ENCODE results near the gene LRRC8D. TPM values are rescaled to one million over a fixed set of nuclear protein-coding genes. Genes with fewer than 3 reads are reported as not detected.

LRRC8D gene
- total RNA-seq, 1 experiment from 2014 or later: 19.6 TPM

DNA sequence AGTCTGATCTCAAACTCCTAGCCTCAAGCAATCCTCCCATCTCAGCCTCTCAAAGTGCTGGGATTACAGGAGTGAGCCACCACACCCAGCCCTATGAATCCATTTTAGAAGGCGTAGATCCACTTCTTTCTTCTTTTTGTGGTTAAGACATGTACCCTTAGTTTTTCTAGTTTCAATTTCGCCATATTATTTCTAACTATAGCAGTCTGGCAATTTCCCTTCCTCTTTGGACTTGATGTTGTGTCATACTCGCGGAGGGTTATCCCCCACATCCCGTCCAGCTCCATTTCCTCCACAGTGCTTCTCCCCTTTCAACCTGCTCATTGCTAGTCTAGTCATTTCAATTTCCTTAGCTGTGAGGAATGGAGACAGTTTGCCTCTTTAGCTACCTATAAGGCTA, 5.2 kb upstream of the LRRC8D start:
- Histone ChIP-seq H3K9me3 (ENCODE audit: low read length) (no peaks in the 10 kb centered on the region), H3K36me3 (ENCODE audit: low read depth, low read length) (no peaks in the 10 kb centered on the region), H4K20me1 (ENCODE audit: low read length) (no peaks in the 10 kb centered on the region), H3F3A (ENCODE audit: low read length, unreplicated experiment) (no peaks in the 10 kb centered on the region), H3K27me3 (ENCODE audit: low read length) (no peaks in the 10 kb centered on the region), H3K79me2 (ENCODE audit: low read length) (no peaks in the 10 kb centered on the region), H3K4me1 (ENCODE audit: insufficient read depth, low read length) (peaks cover 7% of the 10 kb centered on the region; the same call in 1 of the 2 replicates), H3K9me2 (replicated peaks; ENCODE audit: low read length) (no peaks in the 10 kb centered on the region), H3K4me3 (ENCODE audit: low read length) (no peak overlapping the region), H3K27ac (ENCODE audit: low read length) (no peak overlapping the region), H3K9ac (ENCODE audit: low read length) (no peak overlapping the region), H2AFZ (ENCODE audit: low read length) (no peak overlapping the region), H3K4me2 (ENCODE audit: low read length) (no peak overlapping the region)
- DNase-seq (no peak), ATAC-seq (no peak)
- intact Hi-C loops (cut with micrococcal nuclease): no loop called here
- ChIA-PET CTCF (no interaction called here), POLR2A (ENCODE audit: unreplicated experiment) (no interaction called here)
- no TSS peak for BruUV-seq (replicated peaks)
- TF ChIP-seq, protein P1, sequence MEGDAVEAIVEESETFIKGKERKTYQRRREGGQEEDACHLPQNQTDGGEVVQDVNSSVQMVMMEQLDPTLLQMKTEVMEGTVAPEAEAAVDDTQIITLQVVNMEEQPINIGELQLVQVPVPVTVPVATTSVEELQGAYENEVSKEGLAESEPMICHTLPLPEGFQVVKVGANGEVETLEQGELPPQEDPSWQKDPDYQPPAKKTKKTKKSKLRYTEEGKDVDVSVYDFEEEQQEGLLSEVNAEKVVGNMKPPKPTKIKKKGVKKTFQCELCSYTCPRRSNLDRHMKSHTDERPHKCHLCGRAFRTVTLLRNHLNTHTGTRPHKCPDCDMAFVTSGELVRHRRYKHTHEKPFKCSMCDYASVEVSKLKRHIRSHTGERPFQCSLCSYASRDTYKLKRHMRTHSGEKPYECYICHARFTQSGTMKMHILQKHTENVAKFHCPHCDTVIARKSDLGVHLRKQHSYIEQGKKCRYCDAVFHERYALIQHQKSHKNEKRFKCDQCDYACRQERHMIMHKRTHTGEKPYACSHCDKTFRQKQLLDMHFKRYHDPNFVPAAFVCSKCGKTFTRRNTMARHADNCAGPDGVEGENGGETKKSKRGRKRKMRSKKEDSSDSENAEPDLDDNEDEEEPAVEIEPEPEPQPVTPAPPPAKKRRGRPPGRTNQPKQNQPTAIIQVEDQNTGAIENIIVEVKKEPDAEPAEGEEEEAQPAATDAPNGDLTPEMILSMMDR (conservative IDR thresholded peaks at IDR 0.05; ENCODE audit: low read depth, low read length): no peak
- TF ChIP-seq EZH2phosphoT487 (IDR thresholded peaks at IDR 0.05; ENCODE audit: borderline replicate concordance, low read length): no peak
- no peak for TF ChIP-seq EZH2 (IDR thresholded peaks at IDR 0.05; ENCODE audit: low read length, unreplicated experiment)

DNA sequence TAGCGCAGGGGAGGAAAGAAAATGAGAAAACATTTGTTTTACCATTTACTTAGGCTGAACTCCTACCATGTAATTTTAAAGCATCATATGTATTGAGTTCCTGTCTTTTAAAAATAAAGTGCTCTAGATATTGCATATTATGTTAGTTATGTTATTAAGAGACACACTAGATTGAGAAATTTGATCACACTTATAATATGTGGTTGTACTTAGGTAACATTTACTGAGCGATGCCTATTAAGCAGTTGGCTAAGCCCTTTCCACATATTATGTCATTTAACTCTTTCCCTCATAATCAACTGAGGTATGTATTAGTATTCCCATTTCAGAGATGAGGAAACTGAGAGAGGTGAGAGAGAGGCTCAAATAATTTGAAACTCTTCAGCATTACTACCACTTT, 4.5 kb upstream of the LRRC8D start:
- BruUV-seq (replicated peaks): no TSS peak
- no peak for DNase-seq

More for the DNA sequence above, 4.5 kb upstream of the LRRC8D start:
- H3K9ac ChIP-seq (ENCODE audit: low read length): no peak overlapping the region
- no peak for ATAC-seq
- H3K27me3 ChIP-seq (ENCODE audit: low read length): no peaks in the 10 kb centered on the region
- H3K4me3 ChIP-seq (ENCODE audit: low read length): no peak overlapping the region
- H3K36me3 ChIP-seq (ENCODE audit: low read depth, low read length): no peaks in the 10 kb centered on the region
- H3K4me1 ChIP-seq (ENCODE audit: insufficient read depth, low read length): peaks cover 7% of the 10 kb centered on the region; the same call in 1 of the 2 replicates
- no peaks in the 10 kb centered on the region for H3F3A ChIP-seq (ENCODE audit: low read length, unreplicated experiment)
- ChIA-PET POLR2A (ENCODE audit: unreplicated experiment) (no interaction called here), CTCF (no interaction called here)
- H2AFZ ChIP-seq (ENCODE audit: low read length): no peak overlapping the region
- no peak overlapping the region for H3K4me2 ChIP-seq (ENCODE audit: low read length)
- H3K9me2 ChIP-seq (replicated peaks; ENCODE audit: low read length): no peaks in the 10 kb centered on the region
- peaks cover 1% of the 10 kb centered on the region; the same call in 1 of the 2 replicates for H3K79me2 ChIP-seq (ENCODE audit: low read length)
- intact Hi-C loops (cut with micrococcal nuclease): no loop called here
- no peak overlapping the region for H3K27ac ChIP-seq (ENCODE audit: low read length)
- no peaks in the 10 kb centered on the region for H3K9me3 ChIP-seq (ENCODE audit: low read length)
- no peaks in the 10 kb centered on the region for H4K20me1 ChIP-seq (ENCODE audit: low read length)
- TF ChIP-seq EZH2phosphoT487 (IDR thresholded peaks at IDR 0.05; ENCODE audit: borderline replicate concordance, low read length): no peak
- TF ChIP-seq EZH2 (IDR thresholded peaks at IDR 0.05; ENCODE audit: low read length, unreplicated experiment): no peak
- TF ChIP-seq, protein P1 (conservative IDR thresholded peaks at IDR 0.05; ENCODE audit: low read depth, low read length): no peak
